GM19467 (cell line): Measurements from ENCODE around the gene CASK.

Experiments used
- ATAC-seq: cut with Tn5 transposase; IDR thresholded peaks from one replicate; pipeline ENCODE4 v1.9.1; 2021; ENCODE audit warnings: mild to moderate bottlenecking, moderate library complexity; ENCODE audit not compliant: unreplicated experiment

The CASK gene

DNA sequence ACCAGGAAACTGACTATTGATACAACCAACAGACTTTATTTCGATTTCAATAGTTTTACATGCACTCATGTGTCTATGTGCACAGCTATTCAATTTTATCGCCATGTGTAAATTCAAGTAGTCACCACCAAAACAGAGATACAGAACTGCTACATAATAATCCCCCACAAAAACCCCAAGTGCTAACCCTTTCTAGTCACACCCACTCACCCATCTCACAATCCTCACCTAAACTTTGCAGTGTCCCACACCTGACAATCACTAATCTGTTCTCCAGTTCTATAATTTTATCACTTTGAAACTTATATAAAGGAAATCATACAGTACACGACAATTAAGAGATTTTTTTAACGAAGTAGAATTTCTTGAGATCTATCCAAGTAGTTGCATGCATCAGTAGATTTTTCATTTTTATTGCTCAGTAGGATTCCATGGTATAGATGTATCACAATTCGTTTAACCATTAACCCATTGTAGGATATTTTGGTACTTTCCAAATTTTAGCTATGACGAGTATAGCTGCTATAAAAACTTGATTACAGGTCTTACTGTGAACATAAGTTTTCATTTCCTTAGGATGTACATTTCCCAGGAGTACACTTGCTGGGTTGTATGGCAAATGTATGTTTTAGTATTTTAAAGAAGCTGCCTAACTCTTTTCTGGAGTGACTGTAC, 85.9 kb downstream of the CASK start:
- ATAC-seq, result no peak

DNA sequence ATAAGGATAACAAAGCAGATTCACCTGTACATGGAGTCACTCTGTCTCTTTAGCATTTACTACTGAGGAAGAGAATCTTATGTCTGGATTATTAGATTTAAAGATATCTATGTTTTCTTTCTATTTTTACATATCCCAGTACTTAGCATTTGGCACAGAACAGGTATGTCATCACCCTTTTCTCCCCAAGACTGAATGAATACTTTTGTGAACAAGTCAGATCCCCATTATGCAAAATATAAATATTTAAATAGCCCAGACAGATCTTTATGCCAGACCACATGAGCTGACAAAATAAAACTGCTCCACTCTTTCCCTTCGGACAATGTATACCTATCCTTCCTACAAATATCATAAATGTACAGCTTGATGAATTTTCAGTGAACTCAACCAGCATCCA, 94.5 kb downstream of the CASK start:
- ATAC-seq, result no peak

DNA sequence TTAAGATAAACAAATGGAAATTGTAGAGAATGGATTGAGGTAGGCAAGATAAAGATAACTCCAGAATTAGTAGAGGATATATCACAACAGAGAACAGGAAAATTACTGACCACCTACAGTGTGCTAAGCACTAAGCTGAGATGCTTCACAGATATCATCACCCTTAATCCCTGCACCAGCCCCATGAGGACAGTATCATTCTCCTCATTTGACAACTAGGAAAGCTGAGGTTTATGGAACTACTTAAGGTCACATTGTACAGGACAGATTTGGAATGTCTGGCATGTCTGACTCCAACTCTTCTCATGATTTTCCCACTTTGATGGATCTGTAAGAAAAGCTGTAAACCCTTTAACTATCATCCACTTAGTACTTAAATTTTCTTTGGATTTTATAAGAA, 95.5 kb downstream of the CASK start:
- ATAC-seq, result no peak

DNA sequence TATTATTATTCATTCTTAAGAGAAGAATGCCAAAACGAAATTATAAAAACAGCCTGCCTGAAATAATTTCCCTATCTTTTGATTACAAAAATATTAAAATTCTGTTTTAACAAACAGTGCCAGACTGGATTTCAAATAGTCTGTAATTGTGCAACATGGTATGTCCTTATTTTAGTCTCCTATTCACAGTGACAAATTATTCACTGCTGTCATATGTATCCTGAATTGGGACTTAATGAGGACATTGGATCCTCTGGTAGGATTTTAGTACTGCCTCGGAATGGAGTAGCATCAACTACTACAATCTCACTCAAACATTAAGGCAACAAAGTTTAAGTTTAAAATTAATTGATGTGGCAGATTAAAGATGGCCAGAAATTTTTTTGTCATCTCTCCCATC, 97.6 kb downstream of the CASK start:
- ATAC-seq, result no peak

DNA sequence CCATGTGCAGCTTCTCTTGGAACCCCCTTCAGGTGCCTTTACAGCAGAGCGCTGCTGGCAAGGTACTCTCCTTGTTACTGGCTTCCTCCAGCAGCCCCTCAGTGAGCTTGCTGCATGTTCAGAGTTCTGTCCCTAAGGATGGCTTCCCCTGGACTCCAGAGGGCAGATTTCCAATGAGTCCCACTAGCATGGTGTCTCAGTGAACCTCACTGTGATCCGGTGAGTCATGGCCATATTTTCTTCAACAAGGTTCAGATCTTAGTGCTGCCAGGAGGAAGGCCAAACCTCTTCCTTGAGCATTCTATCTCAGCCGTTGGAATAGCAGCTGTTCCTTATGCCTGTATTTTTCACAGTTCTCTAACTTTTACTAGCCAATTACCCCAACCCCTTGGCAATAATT, 98.8 kb downstream of the CASK start:
- ATAC-seq, result no peak

DNA sequence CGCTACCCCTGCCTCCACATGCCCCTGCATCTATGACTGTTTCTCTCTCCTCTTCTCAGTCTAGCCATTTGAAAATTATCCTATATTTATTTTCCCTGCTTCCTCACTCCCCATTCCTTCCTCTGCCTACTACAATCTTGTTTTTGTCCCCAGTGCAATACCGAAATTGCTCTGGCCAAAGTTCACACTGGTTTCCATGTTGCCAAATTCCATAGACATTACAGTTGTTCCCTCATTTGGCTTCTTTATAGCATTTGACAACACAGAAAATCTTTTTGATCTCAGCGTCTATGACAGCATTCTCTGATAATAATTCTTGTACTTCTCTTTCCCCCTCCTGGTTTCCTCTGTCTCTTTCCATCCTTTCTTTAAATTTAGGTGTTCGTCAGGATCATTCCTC, 100.0 kb downstream of the CASK start:
- no peak for ATAC-seq

DNA sequence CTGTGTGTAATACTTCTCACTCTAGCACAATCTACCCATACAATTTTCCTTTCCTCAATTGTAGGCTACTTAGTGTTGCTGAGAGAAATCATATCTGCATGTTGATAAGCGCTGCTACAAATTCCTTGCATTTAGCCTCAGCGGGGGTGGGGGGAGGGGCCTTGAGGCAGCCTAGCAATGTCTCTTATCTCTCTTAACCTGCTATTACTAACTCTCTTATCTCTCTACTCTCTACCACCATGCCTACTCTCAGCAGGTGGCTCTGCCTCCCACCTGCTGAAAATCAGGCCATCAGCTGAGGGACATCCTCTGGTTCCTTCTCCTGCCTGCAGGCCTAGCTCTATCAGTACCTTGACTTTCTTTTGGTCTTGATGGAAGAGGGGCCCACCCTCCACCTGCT, 100.5 kb downstream of the CASK start:
- no peak for ATAC-seq

DNA sequence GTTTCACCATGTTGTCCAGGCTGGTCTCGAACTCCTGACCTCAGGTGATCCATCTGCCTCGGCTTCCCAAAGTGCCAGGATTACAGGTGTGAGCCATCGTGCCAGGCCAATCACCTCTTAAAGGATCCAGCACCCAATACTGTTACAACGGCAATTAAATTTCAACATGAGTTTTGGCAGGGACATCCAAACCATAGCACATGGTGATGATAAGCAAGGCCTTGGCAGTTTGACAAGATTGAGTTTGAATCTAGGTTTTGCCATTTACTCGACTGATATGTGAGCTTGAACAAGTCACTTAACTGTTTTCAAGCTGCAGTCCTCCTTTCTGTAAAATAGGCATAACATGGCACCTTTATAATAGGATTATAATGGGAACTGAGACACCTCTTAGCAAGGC, 115.3 kb downstream of the CASK start:
- ATAC-seq, result no peak

DNA sequence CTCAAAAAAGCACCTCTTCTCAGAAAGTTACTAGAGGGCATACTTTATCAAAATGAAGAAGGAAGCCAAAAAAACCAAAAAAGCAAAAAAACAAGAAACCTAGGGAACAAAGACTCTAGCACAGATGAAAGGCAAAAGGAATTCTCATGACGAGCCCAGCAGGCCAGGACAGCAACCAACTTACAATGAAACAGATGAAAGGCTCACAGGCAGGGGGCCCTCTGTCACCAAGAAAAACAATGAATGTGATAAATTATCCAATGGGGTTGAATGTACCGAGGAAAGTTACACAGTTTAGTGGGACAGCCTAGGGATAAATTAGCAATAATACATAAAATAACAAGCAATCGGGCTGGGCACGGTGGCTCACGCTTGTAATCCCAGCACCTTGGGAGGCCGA, 120.4 kb downstream of the CASK start:
- ATAC-seq, result no peak

DNA sequence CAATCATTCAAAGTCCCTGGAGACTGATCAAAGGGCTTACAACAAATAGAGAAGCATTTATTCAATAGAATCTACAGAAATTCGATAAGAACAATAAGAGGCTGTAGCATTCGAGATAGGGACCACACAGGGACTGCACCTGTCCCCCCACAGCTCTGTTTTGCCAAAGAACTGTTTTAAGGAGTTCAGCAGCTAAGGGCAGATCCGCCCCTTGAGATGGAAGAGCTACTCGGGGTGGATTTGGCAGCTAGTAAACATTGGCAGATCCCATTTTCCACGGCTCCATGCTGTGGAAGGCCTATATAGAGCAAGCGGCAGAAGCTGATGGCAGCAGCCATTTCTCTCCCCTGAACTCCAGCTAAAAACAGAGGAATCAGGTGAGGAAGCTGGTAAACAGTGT, 123.7 kb downstream of the CASK start:
- ATAC-seq, result no peak

DNA sequence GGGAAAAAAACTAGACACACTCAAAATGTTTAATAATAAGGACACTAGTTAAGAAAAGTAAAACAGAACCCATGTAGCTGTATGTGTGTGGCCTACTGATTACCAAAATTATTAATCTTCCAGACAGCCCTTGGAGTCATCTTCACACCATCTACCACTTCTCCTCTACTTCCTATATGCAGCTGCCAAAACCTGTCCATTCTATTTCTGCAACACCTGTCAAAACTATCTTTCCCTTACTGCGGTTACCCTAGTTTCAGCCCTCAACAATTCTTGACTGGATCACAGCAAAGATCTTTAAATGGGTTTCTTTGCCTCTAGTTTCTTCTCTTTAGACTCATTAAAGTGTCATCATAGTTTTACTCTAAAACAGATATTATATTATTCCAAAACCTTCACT, 126.8 kb downstream of the CASK start:
- ATAC-seq, result no peak

DNA sequence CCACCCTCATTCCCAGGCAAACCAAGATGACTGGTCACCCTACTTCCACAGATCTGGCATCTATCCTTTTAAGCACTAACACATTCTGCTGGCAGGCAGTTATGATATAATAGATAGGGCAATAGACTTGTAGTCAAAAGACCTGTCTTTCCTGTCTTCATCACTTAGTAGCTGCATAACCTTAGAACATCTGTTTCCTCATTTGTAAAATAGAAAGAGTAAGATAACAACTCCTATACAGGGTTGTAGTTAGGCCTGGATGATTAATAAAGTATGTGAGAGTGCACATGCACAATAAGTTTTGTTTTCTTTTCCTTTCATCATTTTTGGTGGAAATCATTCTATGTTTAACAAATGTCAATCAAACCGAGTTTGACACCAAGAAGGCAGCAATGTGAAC, 127.3 kb downstream of the CASK start:
- ATAC-seq, result no peak

DNA sequence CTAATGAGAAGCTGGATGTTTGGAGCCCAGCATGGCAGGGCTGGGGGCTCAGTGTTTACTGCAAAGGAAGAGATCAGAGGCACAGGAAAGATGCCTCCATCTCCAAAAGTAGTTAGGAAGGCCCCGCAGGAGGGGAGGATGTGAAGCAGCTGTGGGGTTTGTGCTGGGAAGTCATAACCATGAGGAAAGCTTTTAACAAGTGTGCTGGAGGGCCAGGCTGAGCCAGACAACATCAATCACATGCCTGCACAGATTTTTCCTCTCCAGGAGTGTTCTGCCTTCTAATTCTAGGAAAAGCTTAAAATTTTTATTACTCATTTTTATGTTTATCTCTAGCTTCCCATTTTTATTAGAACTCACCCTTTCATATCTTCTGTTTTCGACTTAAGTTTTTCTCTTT, 134.0 kb downstream of the CASK start:
- ATAC-seq, result no peak

DNA sequence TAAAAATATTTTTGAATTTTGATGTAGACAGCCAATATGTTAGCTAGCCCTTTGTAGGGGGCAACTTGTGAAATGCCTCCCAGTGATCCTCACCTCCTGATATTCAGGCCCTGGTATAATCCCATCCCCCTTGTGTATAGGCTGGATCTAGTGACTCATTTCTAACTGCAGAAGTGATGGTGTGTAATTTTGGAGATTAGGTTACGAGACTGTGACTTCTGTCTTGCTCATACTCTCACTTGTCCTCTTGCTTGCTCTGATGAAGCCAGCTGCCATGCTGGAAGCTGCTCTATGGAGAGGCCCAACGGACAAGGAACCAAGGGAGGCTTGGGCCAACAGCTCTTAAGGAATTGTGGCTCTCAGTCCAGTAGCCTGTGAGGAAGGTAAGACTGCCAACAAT, 137.7 kb downstream of the CASK start:
- ATAC-seq, result no peak

DNA sequence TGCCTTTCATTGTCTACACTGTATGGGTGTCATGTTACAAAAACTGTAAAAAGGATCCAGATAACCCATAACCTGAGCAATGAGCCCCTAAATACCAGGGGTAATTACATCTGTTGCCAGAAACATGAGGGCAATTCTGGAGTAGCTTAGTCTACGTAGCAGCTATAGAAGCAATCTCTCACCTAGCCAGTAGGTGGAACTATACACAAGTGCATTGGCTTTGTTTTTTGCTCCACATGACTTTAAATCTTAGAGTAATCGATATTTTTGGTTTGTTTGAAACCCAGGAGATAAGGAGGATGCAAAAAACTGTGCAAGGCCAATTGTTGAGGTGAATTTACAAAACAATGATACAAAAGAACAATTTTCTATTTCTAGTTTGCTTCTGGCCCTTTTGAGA, 141.9 kb downstream of the CASK start:
- no peak for ATAC-seq

DNA sequence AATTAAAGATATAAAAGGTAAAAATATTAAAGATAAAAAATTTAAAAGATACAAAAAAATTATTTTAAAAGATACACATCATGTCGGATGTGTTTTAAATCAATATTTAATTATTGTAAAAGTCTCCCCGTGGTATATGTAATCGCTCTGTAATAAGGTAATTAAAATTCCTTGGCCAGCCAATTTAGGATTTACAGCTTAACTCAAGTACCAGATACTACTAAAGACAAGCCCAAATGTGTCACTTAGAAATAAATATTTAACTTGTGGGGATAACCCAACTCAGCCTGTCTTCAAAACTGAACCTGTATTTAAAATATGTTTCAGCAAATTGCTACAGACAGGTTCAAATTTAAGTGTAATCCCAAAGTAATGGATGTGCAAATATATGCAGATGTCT, 143.4 kb downstream of the CASK start:
- ATAC-seq, result no peak

DNA sequence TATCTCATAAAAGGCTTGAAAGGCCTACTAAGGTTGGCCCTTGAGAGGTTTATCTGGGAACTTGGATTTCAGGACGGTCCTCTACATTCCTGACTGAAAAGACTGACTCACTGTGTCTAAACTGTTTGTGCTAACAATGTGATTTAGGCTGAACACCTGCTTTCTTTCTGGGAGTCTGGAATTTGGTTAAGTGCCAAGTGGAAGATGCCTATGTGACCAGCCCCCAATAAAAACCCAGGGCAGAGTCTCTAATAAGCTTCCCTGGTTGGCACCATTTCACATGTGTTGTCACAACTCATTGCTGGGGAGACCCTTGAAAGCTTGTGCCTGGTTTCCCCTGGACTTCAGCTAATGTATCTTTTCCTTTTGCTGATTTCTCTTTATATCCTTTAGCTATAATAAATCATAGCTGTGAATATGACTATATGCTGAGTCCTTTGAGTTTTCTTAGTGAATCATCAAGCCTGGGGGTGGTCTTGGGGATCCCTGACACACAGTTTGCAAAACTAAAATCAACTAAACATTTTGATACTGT, 144.3 kb downstream of the CASK start:
- ATAC-seq, result no peak

DNA sequence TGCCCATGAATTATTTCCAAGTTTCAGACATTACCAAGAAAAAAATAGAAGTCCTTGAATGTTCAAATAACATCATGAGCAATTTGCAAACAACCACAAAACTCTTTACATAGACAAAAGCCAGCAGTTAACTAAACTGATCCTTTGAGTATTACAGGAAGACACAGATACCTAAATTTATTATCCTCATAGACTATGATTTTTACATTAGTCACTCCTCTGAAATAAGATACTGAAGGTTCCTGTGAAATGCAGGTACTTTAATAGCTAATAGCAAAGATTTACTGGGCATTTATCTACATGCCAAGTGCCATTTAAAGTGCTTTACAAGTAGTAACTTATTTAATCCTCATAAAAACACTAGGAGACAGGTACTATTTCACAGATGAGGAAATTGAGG, 161.7 kb downstream of the CASK start:
- no peak for ATAC-seq

DNA sequence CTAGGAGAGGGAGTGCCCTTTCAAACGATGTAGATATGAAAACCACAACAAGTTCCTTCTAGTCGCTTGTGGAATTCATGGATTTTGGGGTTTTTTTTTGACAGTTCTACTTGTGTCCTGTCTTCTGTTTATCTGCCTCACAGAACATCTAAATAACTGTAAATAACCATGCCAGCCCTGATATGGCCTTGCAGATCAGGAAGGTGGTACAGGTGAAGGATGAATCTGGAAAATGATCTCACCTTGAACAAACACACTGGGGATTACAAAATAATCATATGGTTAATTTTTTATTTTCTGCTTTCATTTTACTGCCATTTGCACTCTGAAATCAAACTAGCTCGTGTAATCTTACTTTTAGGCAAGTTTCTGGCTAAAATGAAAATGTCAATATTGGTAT, 162.2 kb downstream of the CASK start:
- ATAC-seq, result no peak

DNA sequence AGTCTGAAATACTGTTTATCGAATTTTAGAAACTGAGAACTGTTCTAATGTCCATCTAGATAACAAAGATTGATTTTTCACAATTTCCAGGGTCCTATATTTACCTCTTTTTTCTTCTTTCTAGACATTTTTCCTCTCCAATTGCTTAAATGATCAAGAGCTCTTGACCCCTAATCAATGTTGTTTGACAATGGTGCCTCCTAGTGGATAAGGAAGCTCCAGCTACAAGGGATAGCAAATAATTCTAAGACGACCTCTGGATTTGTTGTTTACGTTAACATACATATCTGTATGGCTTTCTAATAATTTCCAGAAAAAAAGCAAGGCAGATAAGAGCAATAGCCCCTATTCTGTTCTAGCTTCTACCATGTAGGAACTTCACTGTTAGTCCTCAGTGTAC, 163.5 kb downstream of the CASK start:
- no peak for ATAC-seq

DNA sequence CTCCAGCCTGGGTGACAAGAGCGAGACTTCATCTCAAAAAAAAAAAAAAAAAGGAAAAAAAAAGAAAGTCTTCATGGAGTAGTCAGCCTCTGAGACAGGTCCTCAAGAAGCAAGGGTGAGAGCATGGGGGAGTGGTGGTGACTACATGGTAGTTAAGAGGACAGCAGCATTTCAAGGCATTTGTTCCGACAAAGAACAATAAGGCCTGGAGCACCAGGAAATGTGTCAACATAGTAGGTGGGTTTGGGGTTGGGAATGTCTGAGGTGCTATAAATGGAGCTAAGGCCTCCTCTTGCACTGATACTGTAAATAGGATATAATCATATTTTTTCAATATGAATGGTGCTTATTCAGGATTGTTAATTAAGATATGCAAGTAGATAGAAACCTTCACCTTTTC, 165.0 kb downstream of the CASK start:
- ATAC-seq, result no peak

DNA sequence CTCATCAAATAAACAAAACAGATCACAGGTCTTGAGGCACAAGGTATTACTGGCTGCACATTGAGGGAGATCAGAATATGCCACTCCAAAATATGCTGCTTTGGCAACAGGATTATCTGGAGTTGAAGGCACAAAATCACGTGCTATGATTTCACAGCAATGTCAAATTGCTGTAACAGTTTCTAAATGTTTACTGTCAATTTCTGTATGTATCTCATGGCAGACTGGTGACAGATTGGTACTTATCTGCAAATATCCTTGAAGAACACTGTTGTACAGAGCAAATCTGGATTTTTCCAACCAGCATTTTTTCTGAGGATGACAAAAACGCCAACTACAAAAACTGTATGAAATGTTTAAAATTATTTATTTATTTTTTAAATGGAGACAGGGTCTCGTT, 172.6 kb downstream of the CASK start:
- no peak for ATAC-seq

DNA sequence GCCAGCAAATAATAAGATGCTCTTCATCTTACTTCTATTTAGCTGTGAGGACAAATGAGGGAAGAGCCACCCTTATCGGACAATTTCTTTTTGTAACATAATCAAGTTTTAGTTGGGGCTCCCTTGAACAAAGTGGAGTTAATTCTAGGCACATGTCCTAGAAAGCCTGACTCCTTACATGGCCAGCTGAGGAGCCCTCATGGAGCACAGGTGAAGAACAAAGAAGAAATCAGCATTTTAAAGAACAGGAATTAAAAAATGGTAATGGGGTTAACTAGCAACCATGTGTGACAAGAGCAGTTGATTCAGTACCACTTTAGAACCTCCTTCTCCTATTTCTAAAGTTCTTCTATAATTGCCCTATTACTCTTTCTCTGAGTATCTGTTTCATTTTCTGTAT, 183.5 kb downstream of the CASK start:
- no peak for ATAC-seq
